Calu3 (cell line): ENCODE measurements around the gene B3GNT8. TPM values are rescaled to one million over a fixed set of nuclear protein-coding genes. Genes with fewer than 3 reads are reported as not detected.
"Not testable (repeated sequence)": the region's sequence is repeated elsewhere in the genome, so short reads cannot be mapped to it uniquely, and the experiment has no call there.

Experiments used
- BruUV-seq: library from RNA; stranded (reverse); fragments of 400-500 nt; replicated peaks from 2 replicates; lab custom pipeline; 2021; lab: Mats Ljungman, UMichigan
- CTCF ChIA-PET: fragments of 300-600 bp; sonication (Branson Sonifier 250); formaldehyde crosslinking; loops from one replicate; lab custom pipeline; 2022; ENCODE audit warnings: antibody characterized with exemption; lab: Charles Lee
- DNase-seq: peaks from one replicate; pipeline ENCODE4 v3.0.0; 2022
- H3K27ac Mint-ChIP-seq: one replicate; pipeline ENCODE4 v1.8.0; 2022; ENCODE audit warnings: mixed read lengths; ENCODE audit not compliant: unreplicated experiment
- H3K27me3 Mint-ChIP-seq: one replicate; pipeline ENCODE4 v1.8.0; 2022; ENCODE audit warnings: mixed read lengths; ENCODE audit not compliant: unreplicated experiment
- H3K36me3 Mint-ChIP-seq: one replicate; pipeline ENCODE4 v1.8.0; 2022; ENCODE audit warnings: mild to moderate bottlenecking, moderate library complexity, mixed read lengths; ENCODE audit not compliant: insufficient read depth, unreplicated experiment
- H3K4me1 Mint-ChIP-seq: one replicate; pipeline ENCODE4 v1.8.0; 2022; ENCODE audit warnings: mild to moderate bottlenecking, low read depth, mixed read lengths; ENCODE audit not compliant: unreplicated experiment
- H3K4me3 Mint-ChIP-seq: one replicate; pipeline ENCODE4 v1.8.0; 2022; ENCODE audit warnings: mild to moderate bottlenecking, low read depth, moderate library complexity, mixed read lengths; ENCODE audit not compliant: unreplicated experiment
- H3K9me3 Mint-ChIP-seq: one replicate; pipeline ENCODE4 v1.8.0; 2022; ENCODE audit warnings: low read depth, mixed read lengths; ENCODE audit not compliant: unreplicated experiment
- CTCF ChIP-seq: fragments of 200-600 bp; IDR thresholded peaks from one replicate; pipeline ENCODE4 v1.8.0; 2022; ENCODE audit warnings: antibody characterized with exemption; ENCODE audit not compliant: unreplicated experiment
- intact Hi-C: fragments of 100-400 bp; cut with micrococcal nuclease; formaldehyde crosslinking; loops from one replicate; pipeline ENCODE4 v1.10.0; 2022; ENCODE audit not compliant: unreplicated experiment
- total RNA-seq: library from RNA; stranded (reverse); gene quantifications from 2 replicates; pipeline ENCODE4 v1.2.3, GENCODE V29; 2022

B3GNT8 gene
- total RNA-seq, 1 experiment from 2014 or later, result 0.19 TPM

GRCh38 chr19:41392775-41393174 is 34.4 kb downstream of the B3GNT8 start:
- Mint-ChIP-seq H3K4me3 (no peak overlapping the region), H3K27me3 (no peaks in the 10 kb centered on the region), H3K36me3 (peaks cover 23% of the 10 kb centered on the region), H3K4me1 (peaks cover 13% of the 10 kb centered on the region), H3K9me3 (no peaks in the 10 kb centered on the region), H3K27ac (no peak overlapping the region)
- no peak for DNase-seq
- no peak for TF ChIP-seq CTCF
- BruUV-seq, result no TSS peak
- CTCF ChIA-PET, result no interaction called here
- intact Hi-C loops, result no loop called here

- Mint-ChIP-seq H3K36me3 (peaks cover 11% of the 10 kb centered on the region), H3K27ac (no peak overlapping the region), H3K4me1 (peaks cover 13% of the 10 kb centered on the region), H3K27me3 (no peaks in the 10 kb centered on the region), H3K4me3 (no peak overlapping the region), H3K9me3 (no peaks in the 10 kb centered on the region)
- CTCF ChIA-PET, result no interaction called here
- no TSS peak for BruUV-seq
- DNase-seq, result no peak
- no peak for TF ChIP-seq CTCF
- intact Hi-C loops, result no loop called here
Observed at GRCh38 chr19:41391618-41392017, 35.6 kb downstream of the B3GNT8 start.

GRCh38 chr19:41386442-41386841 is 40.7 kb downstream of the B3GNT8 start:
- CTCF ChIA-PET, result interaction anchor here (0.6 kb wide), 1 partner anchor 732 kb away, joined by 5 read pairs; no protein-coding TSS in a partner anchor
- H3K36me3 Mint-ChIP-seq, result peaks cover 14% of the 10 kb centered on the region

GRCh38 chr19:41384351-41384750 is 42.8 kb downstream of the B3GNT8 start:
- H3K4me3 Mint-ChIP-seq, result no peak overlapping the region
- CTCF ChIA-PET, result interaction anchor here (0.7 kb wide), 1 partner anchor 68 kb away, joined by 3 read pairs; no protein-coding TSS in a partner anchor

More at GRCh38 chr19:41386442-41386841, 40.7 kb downstream of the B3GNT8 start:
- H3K4me3 Mint-ChIP-seq, result no peak overlapping the region
- intact Hi-C loops, result no loop called here
- no peak for DNase-seq
- H3K27me3 Mint-ChIP-seq, result no peaks in the 10 kb centered on the region
- H3K9me3 Mint-ChIP-seq, result no peaks in the 10 kb centered on the region
- no peak overlapping the region for H3K27ac Mint-ChIP-seq
- TF ChIP-seq CTCF, result no peak
- no peaks in the 10 kb centered on the region for H3K4me1 Mint-ChIP-seq
- BruUV-seq, result no TSS peak

GRCh38 chr19:41381536-41381935 is 45.6 kb downstream of the B3GNT8 start:
- H3K4me3 Mint-ChIP-seq, BruUV-seq, intact Hi-C loops, DNase-seq, H3K27ac Mint-ChIP-seq, H3K4me1 Mint-ChIP-seq, H3K27me3 Mint-ChIP-seq, H3K9me3 Mint-ChIP-seq: not testable (repeated sequence)
- H3K36me3 Mint-ChIP-seq, result peaks cover 19% of the 10 kb centered on the region
- CTCF ChIA-PET, result interaction anchor here (0.6 kb wide), 2 partner anchors 67 to 372 kb away, joined by 3 read pairs; no protein-coding TSS in a partner anchor

More at GRCh38 chr19:41384351-41384750, 42.8 kb downstream of the B3GNT8 start:
- intact Hi-C loops, result no loop called here
- Mint-ChIP-seq H3K27ac (no peak overlapping the region), H3K9me3 (no peaks in the 10 kb centered on the region), H3K36me3 (peaks cover 10% of the 10 kb centered on the region), H3K4me1 (no peaks in the 10 kb centered on the region), H3K27me3 (no peaks in the 10 kb centered on the region)
- no TSS peak for BruUV-seq
- no peak for DNase-seq
- no peak for TF ChIP-seq CTCF
